Measurements from ENCODE around the gene ACTRT3. TPM values are rescaled to one million over a fixed set of nuclear protein-coding genes. Genes with fewer than 3 reads are reported as not detected.

Gene ACTRT3
- total RNA-seq, 1 experiment from 2014 or later: 2.3 TPM

- H3K27ac ChIP-seq (ENCODE audit: low read depth, low read length, poor library complexity, severe bottlenecking): no peak overlapping the region
- no TSS peak for BruUV-seq (replicated peaks)
- no peaks in the 10 kb centered on the region for H3K4me1 ChIP-seq (ENCODE audit: insufficient read depth, low read length, poor library complexity, severe bottlenecking)
- CTCF ChIA-PET: interaction anchor here (0.6 kb wide), 1 partner anchor 18 kb away, joined by 11 read pairs; no protein-coding TSS in a partner anchor
- H3K36me3 ChIP-seq (ENCODE audit: insufficient read depth, low read length, poor library complexity, severe bottlenecking): peaks cover 30% of the 10 kb centered on the region
- POLR2A ChIA-PET (ENCODE audit: low non-redundant PET): no interaction called here
- no peaks in the 10 kb centered on the region for H3K27me3 ChIP-seq (replicated peaks; ENCODE audit: insufficient read depth, low read depth, low read length, poor library complexity)
- no peak for DNase-seq (ENCODE audit: low spot score)
- intact Hi-C loops (cut with micrococcal nuclease; ENCODE audit: unreplicated experiment): no loop called here
- no peak overlapping the region for H3K4me3 ChIP-seq (ENCODE audit: low read depth, low read length, poor library complexity, severe bottlenecking)
- H3K9me3 ChIP-seq (ENCODE audit: low read depth, low read length, poor library complexity, severe bottlenecking): no peaks in the 10 kb centered on the region
- no peak for TF ChIP-seq EZH2 (IDR thresholded peaks at IDR 0.05; ENCODE audit: borderline replicate concordance, low read depth, low read length, poor library complexity, severe bottlenecking)
- no peak for TF ChIP-seq CTCF (conservative IDR thresholded peaks at IDR 0.05; ENCODE audit: low read depth, low read length)
These were observed 20.9 kb upstream of the ACTRT3 start for GRCh38 chr3:169790219-169790618.

DNA sequence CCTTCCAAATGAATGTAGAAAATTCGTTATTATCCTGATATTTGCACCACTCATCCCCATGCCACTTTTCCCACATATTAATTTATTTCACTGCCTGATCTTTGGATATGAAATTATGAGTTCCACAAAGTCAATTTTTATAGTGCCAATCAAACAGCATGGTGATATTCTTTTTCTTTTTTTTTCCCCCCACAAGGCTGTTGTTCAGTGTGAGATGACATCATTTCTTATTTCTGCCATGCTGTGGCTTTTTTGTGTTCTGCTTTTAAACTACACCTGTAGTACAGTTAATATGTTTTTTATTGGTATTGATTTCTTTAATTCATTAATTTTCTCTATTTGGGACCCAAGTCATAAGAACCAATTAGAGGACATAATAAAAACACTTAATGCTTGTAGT is 18.4 kb upstream of the ACTRT3 start:
- intact Hi-C loops (cut with micrococcal nuclease; ENCODE audit: unreplicated experiment): no loop called here

DNA sequence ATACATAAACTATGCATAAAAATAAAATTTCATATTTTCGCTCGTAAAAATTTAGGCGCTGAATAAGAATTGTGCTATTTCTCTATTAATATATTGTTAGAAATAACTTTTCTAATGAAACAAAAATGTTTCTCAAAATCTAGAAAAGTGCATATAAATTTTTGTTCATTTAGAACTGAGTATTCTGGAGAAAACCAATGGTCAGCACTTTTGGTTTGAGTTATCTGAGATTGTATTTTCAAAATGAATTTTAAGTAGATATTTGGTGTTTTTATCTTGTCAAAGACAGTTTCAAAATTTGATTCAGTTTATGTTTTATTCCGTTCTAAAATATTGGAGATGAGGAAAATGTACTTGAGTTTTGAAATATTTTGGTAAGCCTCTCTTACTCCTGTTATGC is 17.8 kb upstream of the ACTRT3 start:
- intact Hi-C loops (cut with micrococcal nuclease; ENCODE audit: unreplicated experiment): no loop called here
- Histone ChIP-seq H3K4me1 (ENCODE audit: insufficient read depth, low read length, poor library complexity, severe bottlenecking) (no peaks in the 10 kb centered on the region), H3K4me3 (ENCODE audit: low read depth, low read length, poor library complexity, severe bottlenecking) (no peak overlapping the region), H3K36me3 (ENCODE audit: insufficient read depth, low read length, poor library complexity, severe bottlenecking) (peaks cover 61% of the 10 kb centered on the region), H3K27ac (ENCODE audit: low read depth, low read length, poor library complexity, severe bottlenecking) (no peak overlapping the region), H3K9me3 (ENCODE audit: low read depth, low read length, poor library complexity, severe bottlenecking) (no peaks in the 10 kb centered on the region), H3K27me3 (replicated peaks; ENCODE audit: insufficient read depth, low read depth, low read length, poor library complexity) (no peaks in the 10 kb centered on the region)
- no TSS peak for BruUV-seq (replicated peaks)
- ChIA-PET CTCF (no interaction called here), POLR2A (ENCODE audit: low non-redundant PET) (no interaction called here)
- no peak for TF ChIP-seq CTCF (conservative IDR thresholded peaks at IDR 0.05; ENCODE audit: low read depth, low read length)
- no peak for TF ChIP-seq EZH2 (IDR thresholded peaks at IDR 0.05; ENCODE audit: borderline replicate concordance, low read depth, low read length, poor library complexity, severe bottlenecking)
- DNase-seq (ENCODE audit: low spot score): no peak

More for the DNA sequence above, 18.4 kb upstream of the ACTRT3 start:
- ChIA-PET POLR2A (ENCODE audit: low non-redundant PET) (no interaction called here), CTCF (no interaction called here)
- Histone ChIP-seq H3K27ac (ENCODE audit: low read depth, low read length, poor library complexity, severe bottlenecking) (no peak overlapping the region), H3K27me3 (replicated peaks; ENCODE audit: insufficient read depth, low read depth, low read length, poor library complexity) (no peaks in the 10 kb centered on the region), H3K36me3 (ENCODE audit: insufficient read depth, low read length, poor library complexity, severe bottlenecking) (peaks cover 54% of the 10 kb centered on the region), H3K4me1 (ENCODE audit: insufficient read depth, low read length, poor library complexity, severe bottlenecking) (no peaks in the 10 kb centered on the region), H3K4me3 (ENCODE audit: low read depth, low read length, poor library complexity, severe bottlenecking) (no peak overlapping the region), H3K9me3 (ENCODE audit: low read depth, low read length, poor library complexity, severe bottlenecking) (no peaks in the 10 kb centered on the region)
- TF ChIP-seq EZH2 (IDR thresholded peaks at IDR 0.05; ENCODE audit: borderline replicate concordance, low read depth, low read length, poor library complexity, severe bottlenecking) (no peak), CTCF (conservative IDR thresholded peaks at IDR 0.05; ENCODE audit: low read depth, low read length) (no peak)
- BruUV-seq (replicated peaks): no TSS peak
- no peak for DNase-seq (ENCODE audit: low spot score)

All from A673 (cell line).